GM23338 (cell line): Measurements from ENCODE around the gene MAP3K5.

Experiments used
- CREB1 ChIP-seq: fragments of 250-450 bp; sonication (Bioruptor Pico); IDR thresholded peaks from 2 replicates; pipeline ENCODE4 v1.5.0; 2020; ENCODE audit warnings: low read depth, mild to moderate bottlenecking, moderate library complexity
- EZH2 ChIP-seq: fragments of 200-600 bp; sonication (generic); IDR thresholded peaks from one replicate; pipeline ENCODE4 v1.8.0; 2017; ENCODE audit warnings: antibody characterized with exemption, mild to moderate bottlenecking, low read depth; ENCODE audit not compliant: unreplicated experiment
- JUNB ChIP-seq: IDR thresholded peaks from one replicate; pipeline ENCODE4 v1.6.1; 2016; ENCODE audit warnings: antibody characterized with exemption; ENCODE audit not compliant: unreplicated experiment
- POLR2AphosphoS5 ChIP-seq: IDR thresholded peaks from 2 replicates; pipeline ENCODE4 v1.6.1; 2016; ENCODE audit warnings: antibody characterized with exemption, low read depth
- REST ChIP-seq: IDR thresholded peaks from one replicate; pipeline ENCODE4 v1.6.1; 2018; ENCODE audit warnings: antibody characterized with exemption; ENCODE audit not compliant: unreplicated experiment
- TF ChIP-seq, protein P1 (sequence below), 2 experiments: fragments of 200-600 bp in 1 of 2; sonication (generic) in 1 of 2; conservative IDR thresholded peaks; 2 replicates each; pipeline versions ENCODE4 v1.5.1 to v1.6.1; 2016 to 2017; ENCODE audit warnings: antibody characterized with exemption in 2 of 2, low read depth in 2 of 2, mild to moderate bottlenecking in 2 of 2, moderate library complexity in 1 of 2

GRCh38 chr6:136767103-136767502 lies 25.2 kb downstream of the MAP3K5 start:
- TF ChIP-seq, protein P1, sequence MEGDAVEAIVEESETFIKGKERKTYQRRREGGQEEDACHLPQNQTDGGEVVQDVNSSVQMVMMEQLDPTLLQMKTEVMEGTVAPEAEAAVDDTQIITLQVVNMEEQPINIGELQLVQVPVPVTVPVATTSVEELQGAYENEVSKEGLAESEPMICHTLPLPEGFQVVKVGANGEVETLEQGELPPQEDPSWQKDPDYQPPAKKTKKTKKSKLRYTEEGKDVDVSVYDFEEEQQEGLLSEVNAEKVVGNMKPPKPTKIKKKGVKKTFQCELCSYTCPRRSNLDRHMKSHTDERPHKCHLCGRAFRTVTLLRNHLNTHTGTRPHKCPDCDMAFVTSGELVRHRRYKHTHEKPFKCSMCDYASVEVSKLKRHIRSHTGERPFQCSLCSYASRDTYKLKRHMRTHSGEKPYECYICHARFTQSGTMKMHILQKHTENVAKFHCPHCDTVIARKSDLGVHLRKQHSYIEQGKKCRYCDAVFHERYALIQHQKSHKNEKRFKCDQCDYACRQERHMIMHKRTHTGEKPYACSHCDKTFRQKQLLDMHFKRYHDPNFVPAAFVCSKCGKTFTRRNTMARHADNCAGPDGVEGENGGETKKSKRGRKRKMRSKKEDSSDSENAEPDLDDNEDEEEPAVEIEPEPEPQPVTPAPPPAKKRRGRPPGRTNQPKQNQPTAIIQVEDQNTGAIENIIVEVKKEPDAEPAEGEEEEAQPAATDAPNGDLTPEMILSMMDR (conservative IDR thresholded peaks at IDR 0.05; ENCODE audit: low read depth in 2 of 2) = no peak
- TF ChIP-seq CREB1 (CRISPR knock-in tag) (no peak), REST (no peak), POLR2AphosphoS5 (no peak), EZH2 (no peak), JUNB (no peak)
